GM23338 (cell line): ENCODE results near the gene AK9. TPM values are rescaled to one million over a fixed set of nuclear protein-coding genes. Genes with fewer than 3 reads are reported as not detected.

Experiments
- ATAC-seq: fragments of 200-7000 bp; cut with Tn5 transposase; 3 replicates; pipeline ENCODE4 v1.9.1; 2020
- DNase-seq: peaks from one replicate; pipeline ENCODE4 v3.0.0-alpha.2; 2015; ENCODE audit warnings: low spot score
- H2AFZ ChIP-seq: fragments of 200-600 bp; sonication (generic); 2 replicates; pipeline ENCODE4 v1.8.0; 2016; ENCODE audit warnings: antibody characterized with exemption, mild to moderate bottlenecking, moderate library complexity
- H3F3A ChIP-seq: fragments of 200-600 bp; sonication (generic); replicated peaks from 2 replicates; pipeline ENCODE4 v1.8.0; 2017; ENCODE audit warnings: antibody characterized with exemption, mixed run types, low read depth
- H3K27ac ChIP-seq: fragments of 200-600 bp; sonication (generic); 2 replicates; pipeline ENCODE4 v1.6.1; 2016; ENCODE audit warnings: low read depth
- H3K27me3 ChIP-seq: fragments of 200-600 bp; sonication (generic); 2 replicates; pipeline ENCODE4 v1.8.0; 2016; ENCODE audit warnings: mild to moderate bottlenecking, mixed run types, moderate library complexity; ENCODE audit not compliant: insufficient read depth
- H3K36me3 ChIP-seq: fragments of 200-600 bp; sonication (generic); 2 replicates; pipeline ENCODE4 v1.8.0; 2016; ENCODE audit warnings: mild to moderate bottlenecking; ENCODE audit not compliant: insufficient read depth
- H3K4me1 ChIP-seq: fragments of 200-600 bp; sonication (generic); 2 replicates; pipeline ENCODE4 v1.8.0; 2016; ENCODE audit warnings: mild to moderate bottlenecking, moderate library complexity; ENCODE audit not compliant: insufficient read depth
- H3K4me2 ChIP-seq: fragments of 200-600 bp; sonication (generic); 2 replicates; pipeline ENCODE4 v1.7.1; 2017; ENCODE audit warnings: mixed run types
- H3K4me3 ChIP-seq: fragments of 200-600 bp; sonication (generic); 2 replicates; pipeline ENCODE4 v1.6.1; 2016; ENCODE audit warnings: mixed run types
- H3K79me2 ChIP-seq: fragments of 200-600 bp; sonication (generic); replicated peaks from 2 replicates; pipeline ENCODE4 v1.8.0; 2017; ENCODE audit warnings: mild to moderate bottlenecking; ENCODE audit not compliant: insufficient read depth
- H3K9me2 ChIP-seq: fragments of 200-600 bp; sonication (generic); 2 replicates; pipeline ENCODE4 v1.8.0; 2017; ENCODE audit not compliant: insufficient read depth
- H4K20me1 ChIP-seq: fragments of 200-600 bp; sonication (generic); replicated peaks from 2 replicates; pipeline ENCODE4 v1.8.0; 2017; ENCODE audit warnings: mild to moderate bottlenecking; ENCODE audit not compliant: insufficient read depth
- H3K27ac Mint-ChIP-seq: 2 replicates; pipeline ENCODE4 v1.8.0; 2020; ENCODE audit warnings: inconsistent platforms, mild to moderate bottlenecking, moderate library complexity, mixed read lengths
- H3K27me3 Mint-ChIP-seq: 3 replicates; pipeline ENCODE4 v1.8.0; 2022; ENCODE audit warnings: low read depth, mild to moderate bottlenecking, moderate library complexity, mixed read lengths, inconsistent platforms; ENCODE audit not compliant: insufficient read depth, poor library complexity
- H3K36me3 Mint-ChIP-seq: 3 replicates; pipeline ENCODE4 v1.8.0; 2021; ENCODE audit warnings: low read depth, mild to moderate bottlenecking, inconsistent platforms, moderate library complexity, mixed read lengths
- H3K4me1 Mint-ChIP-seq: 3 replicates; pipeline ENCODE4 v1.8.0; 2020; ENCODE audit warnings: mild to moderate bottlenecking, inconsistent platforms, mixed read lengths
- H3K4me3 Mint-ChIP-seq: 3 replicates; pipeline ENCODE4 v1.8.0; 2021; ENCODE audit warnings: moderate library complexity, mild to moderate bottlenecking, inconsistent platforms, mixed read lengths
- H3K9me3 Mint-ChIP-seq: 3 replicates; pipeline ENCODE4 v1.8.0; 2020; ENCODE audit warnings: moderate library complexity, mild to moderate bottlenecking, inconsistent platforms, mixed read lengths
- CREB1 ChIP-seq: fragments of 250-450 bp; sonication (Bioruptor Pico); IDR thresholded peaks from 2 replicates; pipeline ENCODE4 v1.5.0; 2020; ENCODE audit warnings: low read depth, mild to moderate bottlenecking, moderate library complexity
- CTCF ChIP-seq, 2 experiments: fragments of 200-600 bp in 1 of 2; sonication (generic) in 1 of 2; conservative IDR thresholded peaks; 2 replicates each; pipeline versions ENCODE4 v1.5.1 to v1.6.1; 2016 to 2017; ENCODE audit warnings: antibody characterized with exemption in 2 of 2, low read depth in 2 of 2, mild to moderate bottlenecking in 2 of 2, moderate library complexity in 1 of 2
- ETS1 ChIP-seq: IDR thresholded peaks from 2 replicates; pipeline ENCODE4 v1.6.1; 2016; ENCODE audit warnings: antibody characterized with exemption
- EZH2 ChIP-seq: fragments of 200-600 bp; sonication (generic); IDR thresholded peaks from one replicate; pipeline ENCODE4 v1.8.0; 2017; ENCODE audit warnings: antibody characterized with exemption, mild to moderate bottlenecking, low read depth; ENCODE audit not compliant: unreplicated experiment
- EZH2phosphoT487 ChIP-seq: fragments of 200-600 bp; sonication (generic); IDR thresholded peaks from one replicate; pipeline ENCODE4 v1.8.1; 2018; ENCODE audit warnings: antibody characterized with exemption; ENCODE audit not compliant: unreplicated experiment
- JUNB ChIP-seq: IDR thresholded peaks from one replicate; pipeline ENCODE4 v1.6.1; 2016; ENCODE audit warnings: antibody characterized with exemption; ENCODE audit not compliant: unreplicated experiment
- NANOG ChIP-seq: IDR thresholded peaks from 2 replicates; pipeline ENCODE4 v1.6.1; 2016; ENCODE audit warnings: antibody characterized with exemption, borderline replicate concordance
- POLR2AphosphoS5 ChIP-seq: IDR thresholded peaks from 2 replicates; pipeline ENCODE4 v1.6.1; 2016; ENCODE audit warnings: antibody characterized with exemption, low read depth
- REST ChIP-seq: IDR thresholded peaks from one replicate; pipeline ENCODE4 v1.6.1; 2018; ENCODE audit warnings: antibody characterized with exemption; ENCODE audit not compliant: unreplicated experiment
- STAT1 ChIP-seq: IDR thresholded peaks from one replicate; pipeline ENCODE4 v1.6.1; 2016; ENCODE audit warnings: antibody characterized with exemption; ENCODE audit not compliant: unreplicated experiment
- ZNF114 ChIP-seq: fragments of 250-450 bp; sonication (Bioruptor Pico); IDR thresholded peaks from 2 replicates; pipeline ENCODE4 v1.5.0; 2020; ENCODE audit warnings: mild to moderate bottlenecking, moderate library complexity
- ZNF331 ChIP-seq: fragments of 250-450 bp; sonication (Bioruptor Pico); IDR thresholded peaks from 2 replicates; pipeline ENCODE4 v1.5.0; 2020; ENCODE audit warnings: low read depth, mild to moderate bottlenecking, moderate library complexity
- polyA plus RNA-seq: library from polyadenylated mRNA; unstranded; fragments of >200 nt; fragmentation: Nextera tagmentation; extraction: Ambion mirVana; gene quantifications from 2 replicates; pipeline ENCODE4 v1.2.1, GENCODE V29; 2016
- total RNA-seq: library from RNA; depleted of rRNA; stranded (reverse); fragments of >200 nt; shearing (Covaris generic); gene quantifications from 2 replicates; pipeline ENCODE4 v1.2.3, GENCODE V29; 2014

AK9 gene
- total and polyA plus RNA-seq, 2 experiments from 2014 or later: 2.0 to 6.4 TPM

GRCh38 chr6:109702791-109703190, 11.8 kb upstream of the AK9 start (continued):
- TF ChIP-seq EZH2phosphoT487: no peak
- no peak for TF ChIP-seq POLR2AphosphoS5
- no peak for TF ChIP-seq REST
- TF ChIP-seq ZNF114 (CRISPR knock-in tag): no peak

DNA sequence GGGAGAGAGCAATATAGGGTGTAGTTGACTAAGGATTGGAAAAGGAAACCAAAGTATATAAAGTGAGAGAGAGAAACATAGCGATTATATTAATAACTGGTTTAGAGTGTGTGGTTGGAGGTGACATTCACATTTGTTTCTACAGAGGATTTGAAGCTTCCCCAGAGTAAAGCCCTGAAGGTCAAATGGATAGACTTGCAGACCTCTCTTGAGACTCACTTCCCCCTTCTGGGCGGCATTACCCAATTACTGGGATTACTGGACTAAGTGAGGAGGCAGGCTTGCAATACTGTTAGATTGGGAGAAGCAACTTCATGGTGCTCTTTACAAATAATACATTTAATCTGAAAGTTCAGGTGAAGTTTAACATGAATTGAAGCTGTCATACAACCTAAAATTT, 10.8 kb upstream of the AK9 start:
- H3K4me1 Mint-ChIP-seq: peaks cover 39% of the 10 kb centered on the region
- Histone ChIP-seq H3K36me3 (no peaks in the 10 kb centered on the region), H3K4me3 (no peak overlapping the region), H3F3A (no peaks in the 10 kb centered on the region), H4K20me1 (no peaks in the 10 kb centered on the region), H3K4me2 (peak overlapping the region; percentile 64), H3K9me2 (no peaks in the 10 kb centered on the region), H3K27ac (no peak overlapping the region), H3K27me3 (no peaks in the 10 kb centered on the region), H2AFZ (no peak overlapping the region), H3K4me1 (peaks cover 34% of the 10 kb centered on the region), H3K79me2 (peaks cover 12% of the 10 kb centered on the region; the same call in 1 of the 2 replicates)
- ATAC-seq (no peak), DNase-seq (no peak)
- no peaks in the 10 kb centered on the region for H3K27me3 Mint-ChIP-seq
- no peak overlapping the region for H3K27ac Mint-ChIP-seq
- no peaks in the 10 kb centered on the region for H3K9me3 Mint-ChIP-seq
- H3K36me3 Mint-ChIP-seq: peaks cover 6% of the 10 kb centered on the region; the same call in 1 of the 3 replicates
- no peak overlapping the region for H3K4me3 Mint-ChIP-seq
- TF ChIP-seq EZH2phosphoT487 (no peak), POLR2AphosphoS5 (no peak), REST (no peak), CTCF (conservative IDR thresholded peaks at IDR 0.05; ENCODE audit: low read depth in 2 of 2) (no peak), CREB1 (CRISPR knock-in tag) (no peak), NANOG (no peak), EZH2 (no peak), ETS1 (no peak), STAT1 (no peak), JUNB (no peak), ZNF331 (CRISPR knock-in tag) (no peak)
